ENCODE measurements around the gene TOR1A. TPM values are rescaled to one million over a fixed set of nuclear protein-coding genes. Genes with fewer than 3 reads are reported as not detected.
A peak's percentile ranks its signal among the peaks of the same experiment; 100 is the strongest.

TOR1A gene
- total and polyA plus RNA-seq, 11 donors = 10.5 to 27.3 (median 15.7) TPM

- TF ChIP-seq, protein P1, sequence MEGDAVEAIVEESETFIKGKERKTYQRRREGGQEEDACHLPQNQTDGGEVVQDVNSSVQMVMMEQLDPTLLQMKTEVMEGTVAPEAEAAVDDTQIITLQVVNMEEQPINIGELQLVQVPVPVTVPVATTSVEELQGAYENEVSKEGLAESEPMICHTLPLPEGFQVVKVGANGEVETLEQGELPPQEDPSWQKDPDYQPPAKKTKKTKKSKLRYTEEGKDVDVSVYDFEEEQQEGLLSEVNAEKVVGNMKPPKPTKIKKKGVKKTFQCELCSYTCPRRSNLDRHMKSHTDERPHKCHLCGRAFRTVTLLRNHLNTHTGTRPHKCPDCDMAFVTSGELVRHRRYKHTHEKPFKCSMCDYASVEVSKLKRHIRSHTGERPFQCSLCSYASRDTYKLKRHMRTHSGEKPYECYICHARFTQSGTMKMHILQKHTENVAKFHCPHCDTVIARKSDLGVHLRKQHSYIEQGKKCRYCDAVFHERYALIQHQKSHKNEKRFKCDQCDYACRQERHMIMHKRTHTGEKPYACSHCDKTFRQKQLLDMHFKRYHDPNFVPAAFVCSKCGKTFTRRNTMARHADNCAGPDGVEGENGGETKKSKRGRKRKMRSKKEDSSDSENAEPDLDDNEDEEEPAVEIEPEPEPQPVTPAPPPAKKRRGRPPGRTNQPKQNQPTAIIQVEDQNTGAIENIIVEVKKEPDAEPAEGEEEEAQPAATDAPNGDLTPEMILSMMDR (IDR thresholded peaks at IDR 0.05) = no peak
- TF ChIP-seq POLR2A (IDR thresholded peaks at IDR 0.05) = no peak
- H3K27me3 ChIP-seq = no peaks in the 10 kb centered on the region
- ATAC-seq = peak in 3 of 4 donors; percentile 18 to 46 (median 34)
- intact Hi-C loops (cut with DNase I) = no loop called here
- peak overlapping the region in 2 of 12 donors; percentile 13 to 59 for H3K27ac ChIP-seq
- DNase-seq = peak in 1 of 5 donors; percentile 83
- H3K4me3 ChIP-seq = peak overlapping the region in 1 of 12 donors; percentile 2
- WGBS, 4 donors = 84 to 88% (median 86%) methylated on average over 25 to 28 of the region's 28 CpGs
- peaks cover 0 to 18% (median 0%) of the 10 kb centered on the region in 12 donors for H3K4me1 ChIP-seq
- H3K36me3 ChIP-seq = peaks cover 0 to 47% (median 34%) of the 10 kb centered on the region in 9 donors
- no peaks in the 10 kb centered on the region for H3K9me3 ChIP-seq
These were observed 45.0 kb upstream of the TOR1A start for GRCh38 chr9:129868872-129869486.

- intact Hi-C loops (cut with DNase I) = no loop called here
- no peaks in the 10 kb centered on the region for H3K9me3 ChIP-seq
- peak overlapping the region in 1 of 12 donors; percentile 59 for H3K27ac ChIP-seq
- ATAC-seq (peak in 1 of 4 donors; percentile 6), DNase-seq (no peak)
- no peak overlapping the region for H3K4me3 ChIP-seq
- 89 to 92% (median 90%) methylated on average over 36 to 48 of the region's 48 CpGs for WGBS, 4 donors
- H3K36me3 ChIP-seq = peaks cover 0 to 51% (median 31%) of the 10 kb centered on the region in 9 donors
- H3K4me1 ChIP-seq = peaks cover 0 to 22% (median 0%) of the 10 kb centered on the region in 12 donors
- H3K27me3 ChIP-seq = no peaks in the 10 kb centered on the region
- no peak for TF ChIP-seq POLR2A (IDR thresholded peaks at IDR 0.05)
- TF ChIP-seq, protein P1 (IDR thresholded peaks at IDR 0.05) = no peak
These were observed 44.3 kb upstream of the TOR1A start for GRCh38 chr9:129868023-129868871.

- H3K4me1 ChIP-seq = peaks cover 0 to 31% (median 0%) of the 10 kb centered on the region in 12 donors
- H3K36me3 ChIP-seq = peaks cover 0 to 59% (median 38%) of the 10 kb centered on the region in 9 donors
- intact Hi-C loops (cut with DNase I) = no loop called here
- H3K27ac ChIP-seq = peak overlapping the region in 1 of 12 donors; percentile 58
- no peak for TF ChIP-seq POLR2A (IDR thresholded peaks at IDR 0.05)
- TF ChIP-seq, protein P1 (IDR thresholded peaks at IDR 0.05) = no peak
- WGBS, 4 donors = 79 to 83% (median 82%) methylated on average over 14 to 17 of the region's 17 CpGs
- DNase-seq (no peak), ATAC-seq (no peak)
- H3K4me3 ChIP-seq = no peak overlapping the region
- H3K27me3 ChIP-seq = no peaks in the 10 kb centered on the region
- no peaks in the 10 kb centered on the region for H3K9me3 ChIP-seq
These were observed 43.4 kb upstream of the TOR1A start for GRCh38 chr9:129867136-129868022.
